SK-N-MC (cell line): ENCODE data around the gene SUSD4.

Source experiments
- EZH2 ChIP-seq: fragments of 200-600 bp; sonication (generic); IDR thresholded peaks from one replicate; pipeline ENCODE4 v1.6.1; 2017; ENCODE audit warnings: antibody characterized with exemption
- POLR2AphosphoS5 ChIP-seq: IDR thresholded peaks from 2 replicates; pipeline ENCODE4 v1.6.1; 2012; ENCODE audit warnings: mild to moderate bottlenecking, low read depth, low read length, borderline replicate concordance

- TF ChIP-seq EZH2 (no peak), POLR2AphosphoS5 (no peak)
Measured at GRCh38 chr1:223290397-223290796, 73.6 kb downstream of the SUSD4 start.
